HL-60 (cell line): ENCODE results near the gene LELP1.
"Not testable (repeated sequence)": the region's sequence is repeated elsewhere in the genome, so short reads cannot be mapped to it uniquely, and the experiment has no call there.

Source experiments
- DNase-seq, 2 experiments: peaks; one replicate each; pipeline ENCODE4 v3.0.0-alpha.2; 2010 to 2020; ENCODE audit warnings: low read depth in 1 of 2, low spot score in 1 of 2
- H3K27ac ChIP-seq: fragments of 250-450 bp; sonication (Bioruptor Pico); replicated peaks from 2 replicates; pipeline ENCODE4 v1.5.1; 2020; ENCODE audit warnings: mild to moderate bottlenecking, moderate library complexity
- H3K27me3 ChIP-seq: fragments of 250-450 bp; sonication (Bioruptor Pico); 2 replicates; pipeline ENCODE4 v1.5.1; 2021; ENCODE audit warnings: mild to moderate bottlenecking, moderate library complexity; ENCODE audit not compliant: insufficient read depth, poor library complexity, severe bottlenecking
- H3K4me3 ChIP-seq: replicated peaks from 2 replicates; pipeline ENCODE4 v1.5.1; 2011; ENCODE audit warnings: mild to moderate bottlenecking, control low read depth, low read length; ENCODE audit not compliant: insufficient read depth
- GABPA ChIP-seq: IDR thresholded peaks from 2 replicates; pipeline ENCODE4 v1.6.1; 2012; ENCODE audit warnings: low read depth
- POLR2AphosphoS5 ChIP-seq: IDR thresholded peaks from 2 replicates; pipeline ENCODE4 v1.6.1; 2012; ENCODE audit warnings: low read depth
- SPI1 ChIP-seq: IDR thresholded peaks from 2 replicates; pipeline ENCODE4 v1.6.1; 2012; ENCODE audit warnings: low read depth, mild to moderate bottlenecking, borderline replicate concordance
- TF ChIP-seq, protein P1 (sequence below): IDR thresholded peaks from one replicate; pipeline ENCODE4 v1.5.1; 2011; ENCODE audit warnings: low read length, control low read depth, inconsistent platforms; ENCODE audit not compliant: insufficient read depth
- TF ChIP-seq, protein P2 (sequence below): IDR thresholded peaks from 2 replicates; pipeline ENCODE4 v1.6.1; 2012; ENCODE audit warnings: low read depth; ENCODE audit not compliant: insufficient replicate concordance

Gene LELP1

DNA sequence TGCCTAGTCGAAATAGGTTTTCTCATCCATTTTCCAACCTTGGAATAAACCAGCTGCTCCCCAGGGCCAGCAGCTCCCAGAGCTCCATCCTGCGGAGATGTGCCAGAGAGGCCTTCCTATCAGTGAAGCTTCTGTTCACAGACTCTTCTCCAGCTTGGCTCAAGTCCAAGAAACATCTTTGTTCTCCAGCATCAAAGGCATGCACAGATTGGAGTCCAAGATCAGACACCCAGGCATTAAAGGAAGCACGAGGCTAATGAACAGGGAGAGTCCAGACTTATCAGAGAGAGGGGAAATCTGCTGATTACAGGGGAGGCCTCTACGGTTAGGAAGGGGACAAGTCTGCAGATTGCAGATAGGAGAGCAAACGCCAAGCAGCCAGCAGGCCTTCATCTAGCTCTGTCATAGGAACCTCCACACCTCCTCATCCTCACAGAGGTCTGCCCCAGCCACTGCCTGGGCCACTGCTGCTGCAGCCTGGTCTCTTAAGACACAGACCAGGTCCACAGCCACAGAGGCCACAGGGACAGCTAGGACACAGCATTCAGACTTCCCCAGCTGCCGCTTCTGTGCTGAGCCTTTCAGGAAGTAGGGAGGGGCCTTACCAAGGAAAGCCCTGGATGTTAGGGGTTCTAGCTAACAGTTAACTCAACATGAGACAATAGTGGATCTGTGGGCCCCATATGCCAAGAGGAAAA, 17.5 kb downstream of the LELP1 start:
- Histone ChIP-seq H3K4me3 (no peak overlapping the region), H3K27me3 (no peaks in the 10 kb centered on the region), H3K27ac (no peak overlapping the region)
- DNase-seq, result no peak
- TF ChIP-seq, protein P1, sequence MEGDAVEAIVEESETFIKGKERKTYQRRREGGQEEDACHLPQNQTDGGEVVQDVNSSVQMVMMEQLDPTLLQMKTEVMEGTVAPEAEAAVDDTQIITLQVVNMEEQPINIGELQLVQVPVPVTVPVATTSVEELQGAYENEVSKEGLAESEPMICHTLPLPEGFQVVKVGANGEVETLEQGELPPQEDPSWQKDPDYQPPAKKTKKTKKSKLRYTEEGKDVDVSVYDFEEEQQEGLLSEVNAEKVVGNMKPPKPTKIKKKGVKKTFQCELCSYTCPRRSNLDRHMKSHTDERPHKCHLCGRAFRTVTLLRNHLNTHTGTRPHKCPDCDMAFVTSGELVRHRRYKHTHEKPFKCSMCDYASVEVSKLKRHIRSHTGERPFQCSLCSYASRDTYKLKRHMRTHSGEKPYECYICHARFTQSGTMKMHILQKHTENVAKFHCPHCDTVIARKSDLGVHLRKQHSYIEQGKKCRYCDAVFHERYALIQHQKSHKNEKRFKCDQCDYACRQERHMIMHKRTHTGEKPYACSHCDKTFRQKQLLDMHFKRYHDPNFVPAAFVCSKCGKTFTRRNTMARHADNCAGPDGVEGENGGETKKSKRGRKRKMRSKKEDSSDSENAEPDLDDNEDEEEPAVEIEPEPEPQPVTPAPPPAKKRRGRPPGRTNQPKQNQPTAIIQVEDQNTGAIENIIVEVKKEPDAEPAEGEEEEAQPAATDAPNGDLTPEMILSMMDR, result no peak
- TF ChIP-seq, protein P2, sequence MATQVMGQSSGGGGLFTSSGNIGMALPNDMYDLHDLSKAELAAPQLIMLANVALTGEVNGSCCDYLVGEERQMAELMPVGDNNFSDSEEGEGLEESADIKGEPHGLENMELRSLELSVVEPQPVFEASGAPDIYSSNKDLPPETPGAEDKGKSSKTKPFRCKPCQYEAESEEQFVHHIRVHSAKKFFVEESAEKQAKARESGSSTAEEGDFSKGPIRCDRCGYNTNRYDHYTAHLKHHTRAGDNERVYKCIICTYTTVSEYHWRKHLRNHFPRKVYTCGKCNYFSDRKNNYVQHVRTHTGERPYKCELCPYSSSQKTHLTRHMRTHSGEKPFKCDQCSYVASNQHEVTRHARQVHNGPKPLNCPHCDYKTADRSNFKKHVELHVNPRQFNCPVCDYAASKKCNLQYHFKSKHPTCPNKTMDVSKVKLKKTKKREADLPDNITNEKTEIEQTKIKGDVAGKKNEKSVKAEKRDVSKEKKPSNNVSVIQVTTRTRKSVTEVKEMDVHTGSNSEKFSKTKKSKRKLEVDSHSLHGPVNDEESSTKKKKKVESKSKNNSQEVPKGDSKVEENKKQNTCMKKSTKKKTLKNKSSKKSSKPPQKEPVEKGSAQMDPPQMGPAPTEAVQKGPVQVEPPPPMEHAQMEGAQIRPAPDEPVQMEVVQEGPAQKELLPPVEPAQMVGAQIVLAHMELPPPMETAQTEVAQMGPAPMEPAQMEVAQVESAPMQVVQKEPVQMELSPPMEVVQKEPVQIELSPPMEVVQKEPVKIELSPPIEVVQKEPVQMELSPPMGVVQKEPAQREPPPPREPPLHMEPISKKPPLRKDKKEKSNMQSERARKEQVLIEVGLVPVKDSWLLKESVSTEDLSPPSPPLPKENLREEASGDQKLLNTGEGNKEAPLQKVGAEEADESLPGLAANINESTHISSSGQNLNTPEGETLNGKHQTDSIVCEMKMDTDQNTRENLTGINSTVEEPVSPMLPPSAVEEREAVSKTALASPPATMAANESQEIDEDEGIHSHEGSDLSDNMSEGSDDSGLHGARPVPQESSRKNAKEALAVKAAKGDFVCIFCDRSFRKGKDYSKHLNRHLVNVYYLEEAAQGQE, result no peak
- TF ChIP-seq SPI1, result no peak
- TF ChIP-seq GABPA, result no peak
- no peak for TF ChIP-seq POLR2AphosphoS5

GRCh38 chr1:153223040-153223891, 20.0 kb downstream of the LELP1 start:
- not testable (repeated sequence) for H3K27me3 ChIP-seq, H3K27ac ChIP-seq, H3K4me3 ChIP-seq
- peak in 1 of 2 experiments; percentile 62 for DNase-seq
- TF ChIP-seq, protein P1, result peak; percentile 8

- no peak for DNase-seq
- no peak overlapping the region for H3K27ac ChIP-seq
- no peak overlapping the region for H3K4me3 ChIP-seq
- no peaks in the 10 kb centered on the region for H3K27me3 ChIP-seq
- TF ChIP-seq GABPA (no peak), POLR2AphosphoS5 (no peak), SPI1 (no peak)
- TF ChIP-seq, protein P2, result no peak
- TF ChIP-seq, protein P1, result no peak
Observed at GRCh38 chr1:153227810-153228209, 24.6 kb downstream of the LELP1 start.
